ENCODE results near the gene FAM184B.
A peak's percentile ranks its signal among the peaks of the same experiment; 100 is the strongest.

FAM184B gene

GRCh38 chr4:17781300-17782287 is at the start of gene FAM184B:
FAM184B (minus strand) TSS chr4:17781621; CDS start chr4:17781299, 322 bp downstream.
- no peak for DNase-seq

- no peak for DNase-seq
These were observed 42.6 kb upstream of the FAM184B start for GRCh38 chr4:17823871-17824669.

GRCh38 chr4:17817027-17817426 is 35.6 kb upstream of the FAM184B start:
- DNase-seq, result no peak

- DNase-seq, result no peak
These were observed 34.7 kb upstream of the FAM184B start for GRCh38 chr4:17816142-17816541.

- DNase-seq, result no peak
These were observed 32.7 kb upstream of the FAM184B start for GRCh38 chr4:17814140-17814539.

- no peak for DNase-seq
These were observed 31.4 kb upstream of the FAM184B start for GRCh38 chr4:17812801-17813200.

- no peak for DNase-seq
These were observed 30.7 kb upstream of the FAM184B start for GRCh38 chr4:17812125-17812524.

- peak; percentile 20 for DNase-seq
These were observed 29.7 kb upstream of the FAM184B start for GRCh38 chr4:17811078-17811603.

- peak; percentile 100 for DNase-seq
These were observed 29.0 kb upstream of the FAM184B start, which contains the start of the genes DCAF16 and NCAPG for GRCh38 chr4:17810260-17811077. DCAF16 (minus strand) TSS chr4:17810757; CDS start chr4:17804141, 6,616 bp downstream. NCAPG (plus strand) TSS chr4:17810979; CDS start chr4:17811078, 99 bp downstream.

GRCh38 chr4:17809667-17810066 is 28.2 kb upstream of the FAM184B start:
- DNase-seq, result no peak

- DNase-seq, result no peak
These were observed 26.0 kb upstream of the FAM184B start for GRCh38 chr4:17807446-17807845.

GRCh38 chr4:17805580-17806155 is 24.2 kb upstream of the FAM184B start:
- DNase-seq, result no peak

- DNase-seq, result no peak
These were observed 16.4 kb upstream of the FAM184B start for GRCh38 chr4:17797808-17798207.

GRCh38 chr4:17794730-17795129 is 13.3 kb upstream of the FAM184B start:
- no peak for DNase-seq

GRCh38 chr4:17788956-17789355 is 7.5 kb upstream of the FAM184B start:
- no peak for DNase-seq

- DNase-seq, result no peak
These were observed 5.9 kb upstream of the FAM184B start for GRCh38 chr4:17787315-17787714.

GRCh38 chr4:17786567-17786966 is 5.1 kb upstream of the FAM184B start:
- DNase-seq, result no peak

- DNase-seq, result no peak
These were observed 4.4 kb upstream of the FAM184B start for GRCh38 chr4:17785858-17786257.

GRCh38 chr4:17780501-17781299 is 721 bp downstream of the FAM184B start:
- DNase-seq, result no peak

- DNase-seq, result no peak
These were observed 3.0 kb downstream of the FAM184B start for GRCh38 chr4:17778431-17778830.

GRCh38 chr4:17773135-17773698 is 8.2 kb downstream of the FAM184B start:
- DNase-seq, result no peak

Data from stimulated activated CD4-positive, alpha-beta T cell treated with anti-CD3 and anti-CD28 coated beads, Interleukin-4, amount 100 ng/mL, for 24 hours (primary cell).